ENCODE results near the gene WDR93. TPM values are rescaled to one million over a fixed set of nuclear protein-coding genes. Genes with fewer than 3 reads are reported as not detected.

Gene WDR93
- total and polyA plus RNA-seq, 4 donors, result 0.08 TPM; not detected in 2

- H3K27me3 ChIP-seq (ENCODE audit: control insufficient read depth in 4 of 4, insufficient read depth in 4 of 4, low read length in 3 of 4), result no peaks in the 10 kb centered on the region
- 83% methylated on average over 2 of the region's 2 CpGs for WGBS
- peak within 1 kb of the TSS; percentile 21 to 56 for H3K9ac ChIP-seq (ENCODE audit: low read depth in 1 of 2, low read length in 2 of 2)
- no peak for DNase-seq (ENCODE audit: low spot score)
- H3K4me3 ChIP-seq (ENCODE audit: low read depth in 1 of 3, low read length in 3 of 3), result no peak within 1 kb of the TSS
- H3K9me3 ChIP-seq (ENCODE audit: control insufficient read depth in 4 of 4, low read length in 3 of 4), result no peaks in the 10 kb centered on the region
- H3K36me3 ChIP-seq (ENCODE audit: control insufficient read depth in 4 of 4, insufficient read depth in 3 of 4, low read depth in 1 of 4, low read length in 3 of 4), result peaks cover 0 to 15% (median 7%) of the 10 kb centered on the region in 4 donors
- TF ChIP-seq HNF4A (conservative IDR thresholded peaks at IDR 0.05) (peak; percentile 4 to 44), RXRA (IDR thresholded peaks at IDR 0.05) (peak in 1 of 2 donors; percentile 30), JUND (IDR thresholded peaks at IDR 0.05) (no peak), GABPA (IDR thresholded peaks at IDR 0.05 in 1 of 2, conservative IDR thresholded peaks at IDR 0.05 in 1 of 2) (no peak)
- H3K27ac ChIP-seq (ENCODE audit: low read depth in 1 of 2, low read length in 2 of 2), result peak within 1 kb of the TSS; percentile 80 to 93
- H3K4me1 ChIP-seq (ENCODE audit: control insufficient read depth in 4 of 4, insufficient read depth in 4 of 4, low read length in 3 of 4), result peaks cover 4 to 45% (median 37%) of the 10 kb centered on the region in 4 donors
Measured at GRCh38 chr15:89679212-89679611, 11.4 kb upstream of the WDR93 start, which contains the start of gene PLIN1. PLIN1 (minus strand) TSS chr15:89679367; CDS start chr15:89677489, 1,878 bp downstream.

GRCh38 chr15:89680282-89680873, 10.2 kb upstream of the WDR93 start:
- Histone ChIP-seq H3K4me3 (ENCODE audit: low read depth in 1 of 3, low read length in 3 of 3) (no peak overlapping the region), H3K9me3 (ENCODE audit: control insufficient read depth in 4 of 4, low read length in 3 of 4) (no peaks in the 10 kb centered on the region), H3K9ac (ENCODE audit: low read depth in 1 of 2, low read length in 2 of 2) (peak overlapping the region in 1 of 2 donors; percentile 21), H3K4me1 (ENCODE audit: control insufficient read depth in 4 of 4, insufficient read depth in 4 of 4, low read length in 3 of 4) (peaks cover 4 to 35% (median 29%) of the 10 kb centered on the region in 4 donors), H3K36me3 (ENCODE audit: control insufficient read depth in 4 of 4, insufficient read depth in 3 of 4, low read depth in 1 of 4, low read length in 3 of 4) (peaks cover 0 to 22% (median 7%) of the 10 kb centered on the region in 4 donors), H3K27ac (ENCODE audit: low read depth in 1 of 2, low read length in 2 of 2) (peak overlapping the region; percentile 80 to 93), H3K27me3 (ENCODE audit: control insufficient read depth in 4 of 4, insufficient read depth in 4 of 4, low read length in 3 of 4) (no peaks in the 10 kb centered on the region)
- TF ChIP-seq TAF1 (conservative IDR thresholded peaks at IDR 0.05), result no peak
- TF ChIP-seq RXRA (IDR thresholded peaks at IDR 0.05), result peak; percentile 96 to 98
- peak; percentile 88 to 95 for TF ChIP-seq JUND (IDR thresholded peaks at IDR 0.05)
- TF ChIP-seq GABPA (IDR thresholded peaks at IDR 0.05 in 1 of 2, conservative IDR thresholded peaks at IDR 0.05 in 1 of 2), result peak; percentile 25 to 74
- TF ChIP-seq HNF4A (conservative IDR thresholded peaks at IDR 0.05), result peak; percentile 100
- no peak for TF ChIP-seq CTCF (IDR thresholded peaks at IDR 0.05; ENCODE audit: low read depth, low read length, missing input control)
- TF ChIP-seq NR2F2 (IDR thresholded peaks at IDR 0.05), result peak; percentile 89
- no peak for TF ChIP-seq EGR1 (IDR thresholded peaks at IDR 0.05; ENCODE audit: low read depth in 2 of 2)
- TF ChIP-seq SP1 (IDR thresholded peaks at IDR 0.05), result peak; percentile 100
- TF ChIP-seq, protein P1, sequence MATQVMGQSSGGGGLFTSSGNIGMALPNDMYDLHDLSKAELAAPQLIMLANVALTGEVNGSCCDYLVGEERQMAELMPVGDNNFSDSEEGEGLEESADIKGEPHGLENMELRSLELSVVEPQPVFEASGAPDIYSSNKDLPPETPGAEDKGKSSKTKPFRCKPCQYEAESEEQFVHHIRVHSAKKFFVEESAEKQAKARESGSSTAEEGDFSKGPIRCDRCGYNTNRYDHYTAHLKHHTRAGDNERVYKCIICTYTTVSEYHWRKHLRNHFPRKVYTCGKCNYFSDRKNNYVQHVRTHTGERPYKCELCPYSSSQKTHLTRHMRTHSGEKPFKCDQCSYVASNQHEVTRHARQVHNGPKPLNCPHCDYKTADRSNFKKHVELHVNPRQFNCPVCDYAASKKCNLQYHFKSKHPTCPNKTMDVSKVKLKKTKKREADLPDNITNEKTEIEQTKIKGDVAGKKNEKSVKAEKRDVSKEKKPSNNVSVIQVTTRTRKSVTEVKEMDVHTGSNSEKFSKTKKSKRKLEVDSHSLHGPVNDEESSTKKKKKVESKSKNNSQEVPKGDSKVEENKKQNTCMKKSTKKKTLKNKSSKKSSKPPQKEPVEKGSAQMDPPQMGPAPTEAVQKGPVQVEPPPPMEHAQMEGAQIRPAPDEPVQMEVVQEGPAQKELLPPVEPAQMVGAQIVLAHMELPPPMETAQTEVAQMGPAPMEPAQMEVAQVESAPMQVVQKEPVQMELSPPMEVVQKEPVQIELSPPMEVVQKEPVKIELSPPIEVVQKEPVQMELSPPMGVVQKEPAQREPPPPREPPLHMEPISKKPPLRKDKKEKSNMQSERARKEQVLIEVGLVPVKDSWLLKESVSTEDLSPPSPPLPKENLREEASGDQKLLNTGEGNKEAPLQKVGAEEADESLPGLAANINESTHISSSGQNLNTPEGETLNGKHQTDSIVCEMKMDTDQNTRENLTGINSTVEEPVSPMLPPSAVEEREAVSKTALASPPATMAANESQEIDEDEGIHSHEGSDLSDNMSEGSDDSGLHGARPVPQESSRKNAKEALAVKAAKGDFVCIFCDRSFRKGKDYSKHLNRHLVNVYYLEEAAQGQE (IDR thresholded peaks at IDR 0.05), result peak; percentile 93
- TF ChIP-seq YY1 (IDR thresholded peaks at IDR 0.05), result peak; percentile 78
- peak; percentile 73 for TF ChIP-seq ATF3 (IDR thresholded peaks at IDR 0.05)
- TF ChIP-seq RAD21 (IDR thresholded peaks at IDR 0.05), result peak; percentile 44 to 45
- TF ChIP-seq ZBTB33 (IDR thresholded peaks at IDR 0.05), result peak; percentile 90
- peak; percentile 76 for TF ChIP-seq FOXA1 (IDR thresholded peaks at IDR 0.05)
- peak; percentile 64 for TF ChIP-seq FOXA2 (IDR thresholded peaks at IDR 0.05)
- peak; percentile 97 for TF ChIP-seq HNF4G (IDR thresholded peaks at IDR 0.05)
- TF ChIP-seq, protein P2, sequence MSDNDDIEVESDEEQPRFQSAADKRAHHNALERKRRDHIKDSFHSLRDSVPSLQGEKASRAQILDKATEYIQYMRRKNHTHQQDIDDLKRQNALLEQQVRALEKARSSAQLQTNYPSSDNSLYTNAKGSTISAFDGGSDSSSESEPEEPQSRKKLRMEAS (IDR thresholded peaks at IDR 0.05), result peak; percentile 91
- 26% methylated on average over 5 of the region's 5 CpGs for WGBS
- peak; percentile 52 for DNase-seq (ENCODE audit: low spot score)
